Neuronal stem cell (in vitro differentiated cells): ENCODE data around the gene SAMD14.
A peak's percentile ranks its signal among the peaks of the same experiment; 100 is the strongest.

Experiments used
- DNase-seq: peaks from one replicate; pipeline ENCODE4 v3.0.0-alpha.2; 2013; ENCODE audit warnings: low spot score
- H2AFZ ChIP-seq: one replicate; pipeline ENCODE4 v1.6.1; 2013; ENCODE audit warnings: mild to moderate bottlenecking, low read length, inconsistent platforms
- H2AK5ac ChIP-seq: 2 replicates; pipeline ENCODE4 v1.6.1; 2013; ENCODE audit warnings: low read depth, mild to moderate bottlenecking, inconsistent platforms, low read length, moderate library complexity, mixed read lengths
- H2BK120ac ChIP-seq: 2 replicates; pipeline ENCODE4 v1.6.1; 2013; ENCODE audit warnings: low read depth, mild to moderate bottlenecking, inconsistent platforms, low read length, moderate library complexity, mixed read lengths
- H2BK12ac ChIP-seq: one replicate; pipeline ENCODE4 v1.6.1; 2013; ENCODE audit warnings: low read length, inconsistent platforms
- H2BK15ac ChIP-seq: 2 replicates; pipeline ENCODE4 v1.6.1; 2013; ENCODE audit warnings: mild to moderate bottlenecking, low read length, inconsistent platforms, mixed read lengths
- H2BK5ac ChIP-seq: one replicate; pipeline ENCODE4 v1.6.1; 2013; ENCODE audit warnings: inconsistent platforms, mild to moderate bottlenecking, low read length, moderate library complexity
- H3K14ac ChIP-seq: one replicate; pipeline ENCODE4 v1.6.1; 2013; ENCODE audit warnings: low read length, inconsistent platforms
- H3K18ac ChIP-seq: 2 replicates; pipeline ENCODE4 v1.6.1; 2013; ENCODE audit warnings: low read length, inconsistent platforms
- H3K23ac ChIP-seq: 2 replicates; pipeline ENCODE4 v1.6.1; 2013; ENCODE audit warnings: low read depth, mild to moderate bottlenecking, mixed read lengths, low read length, inconsistent platforms; ENCODE audit not compliant: poor library complexity
- H3K27ac ChIP-seq: replicated peaks from 3 replicates; pipeline ENCODE4 v1.5.1; 2013; ENCODE audit warnings: low read length, inconsistent platforms
- H3K27me3 ChIP-seq, 3 experiments: 2 replicates each; pipeline ENCODE4 v1.6.1; 2013; ENCODE audit warnings: low read length in 3 of 3, mild to moderate bottlenecking in 2 of 3, inconsistent platforms in 1 of 3, low read depth in 1 of 3, mixed read lengths in 1 of 3, moderate library complexity in 1 of 3; ENCODE audit not compliant: control insufficient read depth in 3 of 3, insufficient read depth in 3 of 3
- H3K36me3 ChIP-seq, 2 donors: replicated peaks in 1 of 2; 2 replicates each; pipeline ENCODE4 v1.6.1; 2013; ENCODE audit warnings: low read length in 2 of 2; ENCODE audit not compliant: control insufficient read depth in 2 of 2, insufficient read depth in 2 of 2
- H3K4ac ChIP-seq: 2 replicates; pipeline ENCODE4 v1.6.1; 2013; ENCODE audit warnings: inconsistent platforms, mild to moderate bottlenecking, low read length, moderate library complexity
- H3K4me1 ChIP-seq, 2 donors: 1 replicate in 1 of 2; 2 replicates in 1 of 2; pipeline ENCODE4 v1.6.1; 2013; ENCODE audit warnings: low read length in 2 of 2, low read depth in 1 of 2; ENCODE audit not compliant: control insufficient read depth in 2 of 2, insufficient read depth in 1 of 2
- H3K4me2 ChIP-seq: one replicate; pipeline ENCODE4 v1.6.1; 2013; ENCODE audit warnings: mild to moderate bottlenecking, low read length, inconsistent platforms; ENCODE audit not compliant: insufficient read depth, poor library complexity, severe bottlenecking
- H3K4me3 ChIP-seq, 2 donors: 2 replicates each; pipeline ENCODE4 v1.5.1; 2013; ENCODE audit warnings: low read length in 2 of 2, mild to moderate bottlenecking in 2 of 2, inconsistent platforms in 1 of 2, moderate library complexity in 1 of 2
- H3K79me1 ChIP-seq: one replicate; pipeline ENCODE4 v1.6.1; 2013; ENCODE audit warnings: low read depth, mild to moderate bottlenecking, inconsistent platforms, low read length, moderate library complexity
- H3K9ac ChIP-seq: one replicate; pipeline ENCODE4 v1.6.1; 2013; ENCODE audit warnings: mild to moderate bottlenecking, low read depth, low read length, inconsistent platforms; ENCODE audit not compliant: poor library complexity
- H3K9me3 ChIP-seq, 2 donors: replicated peaks in 1 of 2; 2 replicates each; pipeline versions ENCODE3 to v1.6.1; 2013; ENCODE audit warnings: low read length in 2 of 2, mild to moderate bottlenecking in 2 of 2, inconsistent platforms in 1 of 2, low read depth in 1 of 2, mixed read lengths in 1 of 2, moderate library complexity in 1 of 2; ENCODE audit not compliant: control insufficient read depth in 2 of 2, insufficient read depth in 1 of 2
- H4K8ac ChIP-seq: one replicate; pipeline ENCODE4 v1.6.1; 2013; ENCODE audit warnings: low read depth, mild to moderate bottlenecking, inconsistent platforms, low read length, moderate library complexity
- H4K91ac ChIP-seq: one replicate; pipeline ENCODE4 v1.6.1; 2013; ENCODE audit warnings: low read length, low read depth, mild to moderate bottlenecking, inconsistent platforms; ENCODE audit not compliant: poor library complexity
- WGBS, 2 donors: extraction: QIAGEN DNeasy Blood & Tissue Kit; methylation state at CpG; one replicate each; pipeline ENCODE4 v1.1.7; 2013; ENCODE audit warnings: missing lambda C conversion rate in 2 of 2, mixed read lengths in 1 of 2; ENCODE audit not compliant: insufficient read length in 2 of 2, insufficient replicate concordance in 1 of 2; ENCODE audit errors: extremely low coverage in 2 of 2; 5-methylcytosine and 5-hydroxymethylcytosine counted together

SAMD14 gene

GRCh38 chr17:50078430-50078829 is 51.5 kb downstream of the SAMD14 start:
- H3K9me3 ChIP-seq, result no peaks in the 10 kb centered on the region
- H2BK5ac ChIP-seq, result no peak overlapping the region
- no peak overlapping the region for H4K91ac ChIP-seq
- no peak overlapping the region for H3K14ac ChIP-seq
- no peak overlapping the region for H3K4me3 ChIP-seq
- H3K4ac ChIP-seq, result no peak overlapping the region
- no peaks in the 10 kb centered on the region for H3K4me1 ChIP-seq
- H2BK15ac ChIP-seq, result no peak overlapping the region
- no peaks in the 10 kb centered on the region for H3K27me3 ChIP-seq
- no peak overlapping the region for H3K23ac ChIP-seq
- H3K79me1 ChIP-seq, result no peaks in the 10 kb centered on the region
- no peak overlapping the region for H3K4me2 ChIP-seq
- no peak overlapping the region for H2AK5ac ChIP-seq
- no peak overlapping the region for H2BK120ac ChIP-seq
- H3K36me3 ChIP-seq, result peaks cover 0 to 8% of the 10 kb centered on the region in 2 donors
- no peak overlapping the region for H4K8ac ChIP-seq
- no peak overlapping the region for H2AFZ ChIP-seq
- no peak overlapping the region for H2BK12ac ChIP-seq
- DNase-seq, result no peak
- H3K18ac ChIP-seq, result no peak overlapping the region
- H3K9ac ChIP-seq, result peak overlapping the region; percentile 65
- no CpG with 5 or more reads among the region's 4 CpGs for WGBS, 2 donors
- no peak overlapping the region for H3K27ac ChIP-seq

GRCh38 chr17:50076591-50077235 is 53.2 kb downstream of the SAMD14 start:
- Histone ChIP-seq H3K14ac (peak overlapping the region; percentile 41), H3K4me1 (no peaks in the 10 kb centered on the region), H3K4ac (no peak overlapping the region), H2AFZ (no peak overlapping the region), H2BK15ac (peak overlapping the region; percentile 69), H3K36me3 (peaks cover 0 to 8% of the 10 kb centered on the region in 2 donors), H2BK5ac (peak overlapping the region; percentile 43), H2BK12ac (peak overlapping the region; percentile 14), H3K27me3 (no peaks in the 10 kb centered on the region), H4K8ac (no peak overlapping the region), H3K4me2 (peak overlapping the region; percentile 14), H4K91ac (no peak overlapping the region), H2AK5ac (peak overlapping the region; percentile 30), H3K9ac (no peak overlapping the region), H3K79me1 (no peaks in the 10 kb centered on the region), H3K9me3 (no peaks in the 10 kb centered on the region), H2BK120ac (no peak overlapping the region), H3K18ac (peak overlapping the region; percentile 50), H3K4me3 (no peak overlapping the region), H3K23ac (no peak overlapping the region), H3K27ac (no peak overlapping the region)
- no peak for DNase-seq
- WGBS, 2 donors, result no CpG with 5 or more reads among the region's 39 CpGs

GRCh38 chr17:50076221-50076590 is 53.8 kb downstream of the SAMD14 start:
- Histone ChIP-seq H3K4me2 (no peak overlapping the region), H2BK12ac (no peak overlapping the region), H3K79me1 (no peaks in the 10 kb centered on the region), H2AFZ (no peak overlapping the region), H4K8ac (no peak overlapping the region), H2AK5ac (peak overlapping the region; percentile 30), H3K4ac (no peak overlapping the region), H2BK120ac (no peak overlapping the region), H2BK5ac (no peak overlapping the region), H3K9ac (no peak overlapping the region), H3K14ac (no peak overlapping the region), H3K36me3 (peaks cover 0 to 5% of the 10 kb centered on the region in 2 donors), H3K4me3 (no peak overlapping the region), H3K23ac (no peak overlapping the region), H4K91ac (no peak overlapping the region), H2BK15ac (peak overlapping the region; percentile 33), H3K9me3 (no peaks in the 10 kb centered on the region), H3K27me3 (no peaks in the 10 kb centered on the region), H3K27ac (no peak overlapping the region), H3K18ac (peak overlapping the region; percentile 69), H3K4me1 (no peaks in the 10 kb centered on the region)
- no CpG with 5 or more reads among the region's 16 CpGs for WGBS, 2 donors
- DNase-seq, result no peak

- Histone ChIP-seq H3K4me2 (no peak overlapping the region), H2BK12ac (no peak overlapping the region), H3K4ac (no peak overlapping the region), H3K27ac (no peak overlapping the region), H3K36me3 (peaks cover 0 to 4% of the 10 kb centered on the region in 2 donors), H3K4me1 (no peaks in the 10 kb centered on the region), H2AK5ac (no peak overlapping the region), H2BK120ac (no peak overlapping the region), H2BK15ac (no peak overlapping the region), H3K18ac (peak overlapping the region; percentile 25), H2AFZ (no peak overlapping the region), H3K4me3 (no peak overlapping the region), H2BK5ac (no peak overlapping the region), H3K27me3 (no peaks in the 10 kb centered on the region), H3K9me3 (no peaks in the 10 kb centered on the region), H3K23ac (no peak overlapping the region), H4K91ac (no peak overlapping the region), H3K79me1 (no peaks in the 10 kb centered on the region), H3K14ac (peak overlapping the region; percentile 63), H4K8ac (no peak overlapping the region), H3K9ac (no peak overlapping the region)
- no peak for DNase-seq
- WGBS, 2 donors, result no CpG with 5 or more reads among the region's 16 CpGs
Measured at GRCh38 chr17:50075446-50076032, 54.4 kb downstream of the SAMD14 start.
